GM23338 (cell line): ENCODE measurements around the gene XYLT1.

Experiments used
- CTCF ChIP-seq, 2 experiments: fragments of 200-600 bp in 1 of 2; sonication (generic) in 1 of 2; conservative IDR thresholded peaks; 2 replicates each; pipeline versions ENCODE4 v1.5.1 to v1.6.1; 2016 to 2017; ENCODE audit warnings: antibody characterized with exemption in 2 of 2, low read depth in 2 of 2, mild to moderate bottlenecking in 2 of 2, moderate library complexity in 1 of 2
- EZH2 ChIP-seq: fragments of 200-600 bp; sonication (generic); IDR thresholded peaks from one replicate; pipeline ENCODE4 v1.8.0; 2017; ENCODE audit warnings: antibody characterized with exemption, mild to moderate bottlenecking, low read depth; ENCODE audit not compliant: unreplicated experiment
- REST ChIP-seq: IDR thresholded peaks from one replicate; pipeline ENCODE4 v1.6.1; 2018; ENCODE audit warnings: antibody characterized with exemption; ENCODE audit not compliant: unreplicated experiment

- TF ChIP-seq CTCF (conservative IDR thresholded peaks at IDR 0.05; ENCODE audit: low read depth in 2 of 2), result no peak
- TF ChIP-seq EZH2, result no peak
- no peak for TF ChIP-seq REST
These were observed 101.1 kb downstream of the XYLT1 start for GRCh38 chr16:17369421-17370222.
